ENCODE results near the gene RAC3.
A peak's percentile ranks its signal among the peaks of the same experiment; 100 is the strongest.

The RAC3 gene

DNA sequence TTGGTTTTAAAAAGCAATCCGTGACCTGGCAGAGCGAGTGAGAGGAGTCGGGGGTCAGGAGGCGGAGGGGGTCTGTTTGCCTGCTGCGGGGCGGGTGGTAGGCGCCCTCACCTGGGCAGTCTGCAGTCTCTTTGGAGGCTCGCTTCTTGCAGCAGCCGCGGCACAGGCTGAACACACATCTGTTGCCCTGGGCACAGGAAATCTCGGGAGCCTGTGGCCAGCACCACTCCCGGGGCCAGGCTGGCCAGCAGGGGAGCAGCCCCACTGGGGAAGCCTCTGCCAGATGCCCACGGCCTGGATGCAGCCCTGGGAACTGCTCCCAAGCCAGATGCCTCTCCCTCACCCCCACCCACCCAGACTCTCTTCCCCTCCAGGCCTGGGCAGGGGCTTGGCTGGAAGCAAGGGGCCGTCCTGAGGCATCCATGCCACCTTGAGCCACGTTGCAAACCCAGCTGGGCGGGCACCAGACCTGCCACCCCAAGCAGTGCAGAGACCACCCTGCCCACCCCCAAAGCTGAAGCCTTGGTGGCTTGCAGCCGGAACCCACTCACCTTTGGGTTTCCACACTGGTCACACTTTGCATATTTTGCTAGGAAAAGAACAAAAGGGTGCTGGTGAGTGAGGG lies 26.9 kb downstream of the RAC3 start:
- no peak for DNase-seq

DNA sequence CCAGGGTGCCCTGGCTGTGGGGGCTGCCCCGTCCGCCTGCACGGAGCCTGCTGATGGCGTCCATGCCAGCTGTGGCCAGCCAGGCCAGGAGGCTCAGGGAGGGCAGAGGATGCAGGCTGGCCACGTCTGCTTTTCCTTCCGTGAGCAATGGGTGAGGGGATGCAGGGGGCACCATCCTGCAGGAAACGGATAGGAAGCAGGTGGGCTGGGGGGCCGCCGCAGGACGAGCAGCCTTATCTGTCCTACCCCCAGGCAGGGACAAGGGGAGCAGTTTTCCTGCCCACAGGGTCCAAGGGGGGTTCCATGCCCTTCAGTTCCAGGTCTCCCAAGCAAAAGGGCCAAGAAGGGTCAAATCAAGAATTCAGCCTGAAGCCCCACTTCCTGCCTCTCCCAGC lies 27.4 kb downstream of the RAC3 start:
- DNase-seq = no peak

DNA sequence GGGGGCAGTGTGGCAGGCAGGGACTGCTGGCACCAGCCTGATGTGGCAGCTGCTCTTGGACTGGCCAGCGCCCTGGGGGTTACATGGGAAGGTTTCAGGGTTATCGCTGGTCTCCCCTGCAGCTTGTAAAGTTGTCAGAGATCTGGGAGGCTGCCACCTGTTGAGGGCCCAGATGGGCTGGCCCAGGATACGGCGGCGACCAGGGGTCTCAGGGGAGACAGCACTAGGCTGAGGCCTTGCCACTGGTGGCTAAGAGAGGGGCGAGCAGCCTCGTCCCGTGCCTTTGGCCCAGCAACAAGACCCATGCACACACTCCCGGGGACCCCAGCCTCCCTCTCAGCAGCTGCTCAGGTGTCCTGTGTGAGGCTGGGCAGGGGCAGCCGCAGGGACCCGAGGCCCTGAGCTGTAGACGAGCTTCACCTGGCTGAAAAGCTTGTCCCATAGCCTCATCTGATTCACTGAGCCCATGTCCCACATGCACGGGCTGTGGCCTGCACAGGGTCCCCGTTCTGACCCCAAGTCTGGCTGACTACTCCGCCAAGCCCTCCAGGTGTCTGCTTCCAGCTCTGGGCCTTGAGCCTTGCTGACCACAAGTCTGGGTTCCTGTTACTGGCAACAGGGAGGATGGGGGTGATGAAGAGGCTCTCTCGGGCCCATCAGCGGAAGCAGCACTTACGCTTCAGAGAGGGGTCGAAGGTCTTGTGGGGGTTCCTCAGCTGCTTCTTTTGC lies 28.0 kb downstream of the RAC3 start:
- DNase-seq = no peak

DNA sequence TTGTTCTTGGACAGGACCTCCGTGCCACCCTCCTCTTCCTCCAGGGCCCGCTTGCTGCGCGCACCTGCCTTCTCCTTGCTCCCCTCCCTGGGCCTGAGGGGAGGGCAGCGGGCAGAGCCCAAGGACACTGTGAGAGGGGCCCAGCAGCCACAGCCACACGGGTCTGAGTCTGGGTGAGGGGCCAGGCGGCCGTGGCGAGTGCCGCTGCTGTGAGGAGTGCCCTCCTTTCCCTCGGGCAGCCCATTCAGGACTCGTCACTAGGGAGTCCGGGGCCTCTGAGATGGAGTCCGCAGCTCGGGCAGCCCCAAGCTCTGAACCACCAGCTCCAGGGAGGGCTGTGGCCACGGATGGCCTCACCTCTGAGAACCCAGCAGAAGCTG lies 28.5 kb downstream of the RAC3 start:
- no peak for DNase-seq

DNA sequence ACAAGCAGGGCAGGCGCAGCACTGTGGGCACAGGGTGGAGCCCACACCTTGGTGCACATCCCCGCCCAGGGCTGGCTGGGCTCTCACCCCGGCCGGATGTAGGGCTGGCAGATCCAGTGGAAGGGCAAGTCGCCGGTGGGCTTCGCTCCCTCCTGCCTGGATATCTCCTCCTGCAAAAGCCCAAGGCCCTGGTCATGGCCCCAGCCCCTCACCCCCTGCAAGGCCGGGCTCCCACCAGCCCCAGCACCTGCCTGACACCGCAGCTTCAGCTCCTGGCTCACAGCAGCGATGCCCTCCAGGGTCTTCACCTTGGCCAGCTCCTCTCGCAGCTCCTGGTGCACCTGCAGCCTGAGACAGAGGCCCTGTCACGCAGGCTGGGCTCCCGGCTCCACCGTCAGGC lies 29.1 kb downstream of the RAC3 start:
- no peak for DNase-seq

DNA sequence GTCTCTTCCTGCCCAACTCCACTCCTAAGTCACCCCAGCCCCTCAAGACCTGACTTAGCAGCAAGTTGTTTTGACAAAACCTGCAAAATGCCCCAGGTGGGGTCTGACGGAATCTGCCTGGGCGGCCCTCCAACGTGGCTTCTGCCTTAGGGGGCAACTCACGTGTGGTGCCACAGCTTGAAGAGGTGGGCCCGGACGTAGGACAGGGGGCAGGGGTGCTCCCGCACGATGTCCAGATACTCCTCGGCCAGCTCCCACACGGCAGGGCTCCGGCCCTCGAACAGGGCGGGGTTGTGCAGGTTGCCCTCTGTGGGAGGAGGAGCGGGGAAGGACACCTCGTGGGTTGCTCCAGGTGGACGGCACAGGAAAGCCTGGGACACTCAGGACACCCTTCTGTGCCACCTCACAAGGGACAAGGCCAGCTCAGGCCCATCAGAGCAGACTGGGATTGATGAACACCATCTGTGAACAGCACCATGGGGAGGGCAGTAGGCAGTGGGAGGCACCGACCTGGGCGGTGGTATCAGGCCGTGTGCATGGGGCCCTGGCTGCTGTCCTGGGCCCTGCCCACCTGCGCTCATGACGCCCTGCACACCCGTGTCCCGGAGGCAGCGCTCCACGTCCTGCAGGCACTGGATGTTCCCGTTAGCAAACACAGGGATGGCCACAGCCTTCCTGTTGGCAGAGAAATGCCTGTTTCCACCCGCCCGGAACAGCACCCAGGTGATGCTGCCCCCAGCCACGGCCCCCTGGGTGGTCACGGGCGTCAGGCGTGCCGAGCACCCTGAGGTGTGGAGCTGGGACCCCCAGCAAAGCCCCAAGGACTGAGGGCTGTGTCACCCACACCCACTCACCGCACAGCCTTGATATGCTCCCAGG lies 29.8 kb downstream of the RAC3 start:
- DNase-seq = no peak

DNA sequence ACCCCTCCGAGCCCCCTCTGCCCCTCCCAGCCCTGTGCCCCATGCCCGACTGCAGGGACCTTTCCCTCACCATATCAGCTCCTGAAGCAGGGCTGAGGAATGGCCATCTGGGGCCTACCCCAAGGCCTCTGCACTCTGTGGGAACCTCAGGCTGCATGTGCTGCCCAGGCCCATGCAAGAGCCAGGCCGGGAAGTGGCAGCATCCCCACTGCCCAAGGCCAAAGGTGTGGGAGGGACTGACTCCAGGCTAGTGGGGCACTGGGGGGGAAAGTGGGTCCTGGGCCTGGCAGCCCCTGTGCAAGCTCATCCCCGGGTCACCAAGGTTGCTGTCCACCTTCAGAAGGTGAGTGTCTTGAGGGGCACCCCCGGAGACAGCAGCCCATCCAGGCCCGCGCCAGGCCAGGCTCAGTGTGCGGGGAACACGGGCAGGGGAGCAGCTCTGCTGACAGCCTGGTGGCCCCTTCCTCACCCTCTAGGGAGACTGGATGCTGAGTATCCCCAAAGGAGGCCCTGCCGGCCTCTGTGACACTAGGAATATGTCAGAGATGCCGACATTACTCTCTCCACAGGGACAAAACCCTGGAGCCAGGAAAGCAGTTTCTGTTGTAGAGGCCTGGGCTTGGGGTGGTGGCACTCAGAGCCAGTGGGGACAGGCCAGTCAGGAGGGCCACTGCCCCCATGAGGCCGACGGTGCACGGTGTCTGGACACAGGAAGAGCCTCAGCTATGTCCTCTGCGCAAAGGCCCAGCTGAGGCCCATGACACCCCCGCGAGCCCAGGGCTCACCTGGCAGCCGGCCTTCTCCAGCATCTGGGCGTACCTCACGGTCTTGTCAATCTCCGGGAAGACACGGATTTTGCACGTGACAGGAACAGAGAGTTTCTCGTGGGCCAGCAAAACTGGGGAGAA lies 30.9 kb downstream of the RAC3 start:
- no peak for DNase-seq

DNA sequence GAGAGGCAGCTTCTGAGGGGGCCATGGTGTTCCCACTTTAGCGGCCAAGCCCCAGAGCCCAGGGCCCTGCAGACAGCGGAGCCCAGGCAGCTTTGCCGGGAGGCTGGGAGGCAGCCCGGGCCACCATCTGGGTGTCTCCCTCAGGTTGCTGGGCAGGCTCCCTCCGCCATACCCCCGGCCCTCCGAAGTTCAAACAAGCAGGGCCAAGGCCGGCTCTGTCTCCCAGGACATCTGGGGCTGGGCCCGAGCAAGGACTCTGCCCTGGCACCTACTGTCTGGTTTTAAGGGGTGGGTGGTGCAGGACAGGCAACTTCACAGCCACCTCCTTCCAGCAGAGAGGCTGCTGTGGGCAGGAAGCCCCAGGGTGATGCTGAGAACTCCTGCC lies 31.5 kb downstream of the RAC3 start:
- no peak for DNase-seq

DNA sequence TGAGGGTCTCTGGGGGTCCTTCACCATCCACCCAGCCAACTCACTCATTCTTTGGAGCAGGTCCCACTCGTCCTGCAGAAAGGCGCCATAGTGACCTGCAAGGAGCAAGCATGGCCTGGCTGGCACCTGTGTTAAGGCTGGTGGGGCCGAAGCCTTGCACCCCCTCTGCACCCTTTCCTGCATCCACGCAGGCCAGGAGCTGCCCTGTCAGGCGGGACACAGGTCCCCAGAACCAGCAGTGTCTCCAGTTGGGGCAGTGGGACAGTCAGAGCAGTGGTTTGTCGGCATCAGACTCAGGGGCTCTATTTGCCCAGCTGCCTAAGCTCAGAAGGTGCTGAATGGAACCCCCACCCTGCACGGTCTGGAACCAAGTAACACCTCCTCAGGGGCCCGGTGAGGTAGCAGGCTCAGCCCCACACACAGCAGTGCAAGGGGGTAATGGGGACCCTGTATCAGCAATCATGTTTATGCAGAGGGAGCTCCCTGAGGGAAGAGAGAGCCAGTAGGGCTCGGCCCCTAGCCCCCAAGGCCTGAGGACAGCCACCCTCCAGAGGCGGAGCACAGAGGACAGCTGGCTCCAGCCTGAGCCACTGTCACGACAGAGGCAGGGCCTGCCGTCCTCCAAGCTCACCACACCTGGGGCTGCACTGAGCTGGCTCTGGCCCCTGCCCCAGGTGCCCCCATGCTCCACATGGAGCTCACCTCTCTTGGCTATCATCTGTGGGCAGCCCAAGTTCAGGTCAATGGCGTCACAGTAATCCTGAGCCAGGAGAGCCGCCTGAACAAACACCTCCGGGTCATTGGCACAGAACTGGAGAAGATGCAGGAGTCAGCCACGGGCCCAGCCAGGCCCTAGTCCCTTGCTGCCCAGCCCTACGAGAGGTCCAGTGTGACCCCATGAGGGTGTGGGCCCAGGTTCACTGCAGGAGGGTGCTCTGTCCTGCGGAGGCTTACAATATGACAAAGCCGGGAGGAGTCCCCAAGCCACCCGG lies 32.2 kb downstream of the RAC3 start:
- no peak for DNase-seq

DNA sequence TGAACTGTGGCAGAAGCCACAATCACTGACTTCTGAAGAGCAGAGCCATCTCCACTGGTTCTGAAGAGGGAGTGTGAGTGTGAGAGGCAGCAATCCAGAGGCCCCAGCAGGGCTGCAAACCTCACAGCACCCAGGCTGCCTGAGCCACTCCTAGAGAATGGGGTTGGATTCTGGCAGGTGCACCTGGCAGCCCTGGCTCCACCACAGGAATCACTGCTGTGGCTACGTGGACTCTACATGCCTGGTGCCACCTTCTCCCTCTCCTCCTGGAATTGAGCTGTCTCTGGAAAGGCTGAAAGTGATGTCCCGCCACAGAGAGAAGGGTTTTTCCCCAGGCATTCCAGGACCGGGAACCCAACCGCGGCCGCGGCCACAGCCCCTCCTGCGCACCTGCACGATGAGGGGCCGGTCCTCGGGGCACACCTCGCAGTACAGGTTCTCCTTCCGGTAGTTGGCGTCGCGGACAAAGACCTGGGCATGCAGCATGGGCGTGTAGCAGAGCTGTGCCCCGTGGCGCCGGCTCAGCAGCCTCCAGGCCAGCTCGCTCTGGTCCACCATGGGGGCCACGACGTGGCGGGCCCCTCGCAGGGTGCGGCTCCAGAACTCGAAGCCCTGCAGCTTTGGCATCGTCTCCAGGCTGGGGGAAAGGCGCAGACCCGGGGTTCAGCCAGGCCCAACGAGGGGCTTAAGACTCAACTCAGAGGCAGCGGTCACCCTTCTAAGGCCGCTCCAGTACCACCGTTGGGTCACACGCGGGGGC lies 33.1 kb downstream of the RAC3 start:
- DNase-seq = no peak

DNA sequence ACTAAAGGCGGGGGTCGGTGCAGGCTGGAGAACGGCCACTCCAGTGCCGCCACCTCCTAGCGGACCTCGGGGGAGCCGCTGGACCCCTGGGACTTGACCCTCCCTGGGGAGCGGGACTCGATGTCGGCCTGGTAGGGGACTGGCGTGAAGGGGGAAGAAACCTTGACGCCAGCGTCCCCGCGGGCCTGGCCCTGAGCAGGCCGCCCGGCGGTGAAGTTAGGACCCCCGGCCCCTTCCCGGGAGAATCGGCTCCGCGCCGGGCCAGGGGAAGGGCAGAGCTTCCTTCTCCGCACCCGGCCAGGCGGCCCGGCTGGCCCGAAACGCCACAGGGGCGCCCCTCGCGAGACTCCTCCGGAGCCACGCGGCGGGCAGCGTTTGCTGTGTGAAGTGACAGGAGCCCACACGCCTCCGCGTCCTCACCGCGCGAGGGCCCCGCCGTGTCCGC lies 33.7 kb downstream of the RAC3 start:
- DNase-seq = peak; percentile 22

DNA sequence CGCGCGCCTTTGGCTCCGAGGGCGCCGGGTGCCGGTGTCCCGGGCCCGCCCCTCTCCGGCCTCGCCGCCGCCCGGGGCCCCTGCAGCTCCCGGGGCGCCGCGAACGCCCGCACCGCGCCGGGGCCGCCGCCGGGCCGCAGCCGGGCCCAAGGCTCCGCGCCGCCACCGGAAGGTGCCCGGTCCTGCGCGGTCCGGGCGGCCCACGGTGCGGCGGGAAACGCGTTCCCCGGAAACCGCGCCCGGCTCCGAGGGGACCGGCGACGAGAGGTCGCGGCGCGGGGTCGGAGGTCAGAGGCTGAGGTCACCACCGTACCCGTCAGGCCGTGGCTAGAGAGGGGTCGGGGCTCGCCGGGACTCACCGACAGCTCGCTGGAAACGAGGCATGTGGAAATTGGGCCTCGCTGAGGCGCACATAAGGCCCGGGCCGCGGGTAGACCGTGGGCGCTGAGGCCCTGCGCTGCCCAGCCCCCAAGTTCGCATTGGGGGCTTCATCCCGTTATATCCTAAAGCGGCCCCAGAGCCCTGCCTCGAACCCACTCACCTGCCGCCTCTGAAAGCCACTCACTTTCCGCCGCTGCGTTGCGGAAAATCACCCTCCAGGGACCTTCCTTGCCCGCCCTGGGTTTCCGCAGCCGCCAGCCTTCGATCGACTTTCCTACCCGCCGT lies 34.3 kb downstream of the RAC3 start, which contains the start of gene DUS1L:
DUS1L (minus strand) TSS at position 167 of the 666 bp plus-strand sequence. CDS start 745 bp downstream, outside the sequence.
- DNase-seq = peak; percentile 49

DNA sequence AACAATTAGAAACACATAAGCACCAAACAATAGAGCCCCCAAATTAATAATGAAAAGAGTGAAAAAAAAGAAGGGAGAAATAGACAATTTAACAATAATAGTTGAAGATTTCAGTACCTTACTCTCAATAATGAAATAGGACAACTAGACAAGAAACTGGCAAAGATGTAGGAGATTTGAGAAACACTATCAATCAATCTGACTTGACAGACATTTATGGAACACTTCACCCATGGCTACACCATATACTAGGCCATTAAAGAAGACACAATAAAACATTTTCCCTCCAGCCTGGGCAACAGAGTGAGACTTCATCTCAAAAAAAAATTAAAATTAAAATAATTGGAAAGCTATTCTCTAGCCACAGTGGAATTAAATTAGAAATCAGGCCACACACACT lies 39.1 kb downstream of the RAC3 start:
- no peak for DNase-seq

DNA sequence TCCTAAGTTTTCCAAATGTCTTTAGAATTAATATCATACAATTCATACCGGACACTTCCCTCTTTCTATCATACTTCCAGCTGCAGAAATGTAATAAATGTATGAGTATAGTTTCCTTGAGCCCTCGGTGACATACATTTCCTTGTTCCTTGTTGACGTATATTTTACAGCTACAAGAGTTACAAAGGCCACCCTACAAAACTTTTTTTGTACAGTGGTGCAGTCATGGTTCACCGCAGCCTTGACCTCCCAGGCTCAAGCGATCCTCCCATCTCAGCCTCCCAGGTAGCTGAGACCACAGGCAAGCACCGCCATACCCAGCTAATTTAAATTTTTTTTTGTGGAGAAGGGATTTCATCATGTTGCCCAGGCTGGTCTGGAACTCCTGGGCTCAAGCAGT lies 41.3 kb downstream of the RAC3 start:
- no peak for DNase-seq

DNA sequence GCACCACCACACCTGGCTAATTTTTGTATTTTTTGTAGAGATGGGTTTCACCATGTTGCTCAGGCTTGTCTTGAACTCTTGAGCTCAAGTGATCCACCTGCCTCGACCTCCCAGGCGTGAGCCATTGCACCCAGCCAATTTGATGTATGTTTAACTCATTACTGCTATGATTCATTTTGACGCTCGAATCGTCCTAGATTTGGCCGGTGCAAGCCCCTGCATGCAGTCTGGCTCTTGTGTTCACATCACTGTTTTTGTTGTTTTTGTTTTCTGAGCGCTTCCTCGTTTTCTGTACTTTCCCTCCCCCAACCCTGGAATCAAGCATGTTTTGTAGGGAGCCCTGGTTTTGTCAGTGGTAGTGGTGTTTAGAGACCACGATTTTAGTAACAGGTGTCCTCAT lies 42.0 kb downstream of the RAC3 start:
- no peak for DNase-seq

DNA sequence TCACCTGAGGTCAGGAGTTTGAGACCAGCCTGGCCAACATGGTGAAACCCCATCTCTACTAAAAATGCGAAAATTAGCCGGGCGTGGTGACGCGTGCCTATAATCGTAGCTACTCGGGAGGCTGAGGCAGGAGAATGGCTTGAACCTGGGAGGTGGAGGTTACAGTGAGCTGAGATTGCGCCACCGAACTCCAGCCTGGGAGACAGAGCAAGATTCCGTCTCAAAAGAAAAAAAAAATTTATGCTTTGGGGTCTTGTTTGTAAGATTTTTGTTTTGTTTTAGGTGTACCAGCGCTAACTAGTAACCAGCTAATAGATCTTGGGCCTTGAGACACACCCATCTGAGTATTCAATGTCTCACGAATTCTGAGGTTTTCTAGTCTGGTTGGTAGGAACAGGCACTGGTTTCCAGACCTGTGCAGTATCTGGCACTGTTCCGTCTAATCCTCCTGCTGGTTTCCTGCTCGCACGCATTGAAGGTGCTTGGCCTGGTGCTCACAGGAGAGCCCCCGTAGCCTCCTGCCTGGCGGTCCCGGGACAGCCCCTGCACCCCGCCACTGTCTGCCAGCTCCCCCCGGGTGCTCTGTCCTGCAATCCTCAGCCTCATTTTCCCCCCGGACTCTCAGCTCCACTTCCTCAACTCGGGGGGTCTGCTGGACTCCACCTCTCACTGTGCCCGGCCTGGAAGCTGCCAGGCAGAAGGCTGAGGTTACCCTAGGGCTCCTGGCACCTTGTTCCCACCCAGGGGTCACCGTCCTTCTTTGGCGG lies 44.7 kb downstream of the RAC3 start:
- DNase-seq = no peak

DNA sequence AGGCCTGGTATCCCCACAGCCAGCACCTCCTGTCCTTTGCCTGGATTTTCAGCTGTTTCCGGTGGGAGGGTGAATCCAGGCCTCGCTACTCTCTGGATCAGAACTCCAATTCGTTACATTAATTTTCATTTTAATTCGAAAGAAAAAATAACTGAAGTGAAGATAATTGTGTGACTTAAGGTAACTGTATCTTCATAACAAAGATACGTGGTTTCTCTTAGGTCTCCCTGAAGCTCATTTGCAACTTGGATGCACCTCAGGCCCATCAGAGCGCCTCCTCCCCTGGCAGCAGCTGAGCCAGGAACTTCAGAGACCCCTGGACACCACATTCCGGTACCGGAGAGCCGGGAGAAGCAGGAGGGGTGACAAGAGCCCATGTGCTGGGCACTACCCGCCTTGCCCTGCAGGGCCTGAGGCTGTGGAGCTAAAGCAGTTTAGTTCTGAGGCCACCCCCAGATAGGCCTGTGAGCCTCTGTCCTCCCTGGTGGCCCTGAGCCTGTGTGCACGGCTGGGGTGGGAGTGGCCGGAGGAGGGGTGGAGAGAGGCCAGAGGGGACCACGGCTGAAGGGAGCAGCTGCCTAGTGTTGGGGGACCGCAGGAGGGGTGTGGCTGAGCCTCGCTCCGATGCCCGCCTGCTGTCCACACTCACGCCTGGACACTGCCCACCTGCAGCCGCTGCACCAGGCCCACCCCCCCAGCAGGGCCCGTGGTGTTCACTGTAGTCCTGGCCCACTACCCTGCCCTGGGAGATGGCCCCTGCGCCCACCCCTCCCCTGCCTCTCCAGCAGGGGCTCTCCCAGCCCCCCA lies 45.5 kb downstream of the RAC3 start:
- no peak for DNase-seq

All from fibroblast of skin of back (primary cell).